Activated T-helper 1 cell treated with anti-CD3 and anti-CD28 coated beads, Interleukin-12 subunit alpha, Interleukin-12 subunit beta, Interleukin-2, Interleukin-4 antibody, amounts not matched to agents 30 ng/mL and 10 ng/mL and 1 ng/mL, durations not matched to agents 14 hours and 24 hours and 36 hours (primary cell): Measurements from ENCODE around the gene CHURC1. TPM values are rescaled to one million over a fixed set of nuclear protein-coding genes. Genes with fewer than 3 reads are reported as not detected.

Experiments used
- DNase-seq: peaks from one replicate; pipeline ENCODE4 v3.0.0; 2021; ENCODE audit warnings: low spot score
- H3K27ac Mint-ChIP-seq: one replicate; pipeline ENCODE4 v1.8.0; 2021; ENCODE audit warnings: mild to moderate bottlenecking, mixed read lengths
- H3K27me3 Mint-ChIP-seq: one replicate; pipeline ENCODE4 v1.8.0; 2022; ENCODE audit warnings: mild to moderate bottlenecking, moderate library complexity, mixed read lengths; ENCODE audit not compliant: insufficient read depth
- H3K36me3 Mint-ChIP-seq: one replicate; pipeline ENCODE4 v1.8.0; 2021; ENCODE audit warnings: low read depth, mixed read lengths
- H3K4me1 Mint-ChIP-seq: one replicate; pipeline ENCODE4 v1.8.0; 2021; ENCODE audit warnings: low read depth, mixed read lengths
- H3K4me3 Mint-ChIP-seq: one replicate; pipeline ENCODE4 v1.8.0; 2021; ENCODE audit warnings: mild to moderate bottlenecking, moderate library complexity, mixed read lengths
- H3K9me3 Mint-ChIP-seq: one replicate; pipeline ENCODE4 v1.8.0; 2021; ENCODE audit warnings: mixed read lengths
- intact Hi-C: fragments of 100-400 bp; cut with micrococcal nuclease; formaldehyde crosslinking; loops from one replicate; pipeline ENCODE4 v1.15.1; 2024
- total RNA-seq: library from RNA; stranded (reverse); gene quantifications from 2 replicates; pipeline ENCODE4 v1.2.3, GENCODE V29; 2022

CHURC1 gene
- total RNA-seq, 1 donor from 2014 or later, result 50.7 TPM

- Mint-ChIP-seq H3K36me3 (no peaks in the 10 kb centered on the region), H3K27ac (no peak overlapping the region), H3K27me3 (no peaks in the 10 kb centered on the region)
Observed at GRCh38 chr14:64958201-64958600, 43.9 kb downstream of the CHURC1 start.

GRCh38 chr14:64958743-64959142 lies 44.5 kb downstream of the CHURC1 start:
- no peak overlapping the region for H3K4me3 Mint-ChIP-seq
- intact Hi-C loops, result no loop called here
- no peaks in the 10 kb centered on the region for H3K27me3 Mint-ChIP-seq
- H3K36me3 Mint-ChIP-seq, result no peaks in the 10 kb centered on the region
- H3K4me1 Mint-ChIP-seq, result no peaks in the 10 kb centered on the region
- no peaks in the 10 kb centered on the region for H3K9me3 Mint-ChIP-seq
- no peak for DNase-seq
- H3K27ac Mint-ChIP-seq, result no peak overlapping the region

More at GRCh38 chr14:64958201-64958600, 43.9 kb downstream of the CHURC1 start:
- DNase-seq, result no peak
- no peaks in the 10 kb centered on the region for H3K4me1 Mint-ChIP-seq
- intact Hi-C loops, result no loop called here
- no peak overlapping the region for H3K4me3 Mint-ChIP-seq
- H3K9me3 Mint-ChIP-seq, result no peaks in the 10 kb centered on the region

- intact Hi-C loops, result no loop called here
- H3K9me3 Mint-ChIP-seq, result no peaks in the 10 kb centered on the region
- no peak overlapping the region for H3K27ac Mint-ChIP-seq
- DNase-seq, result no peak
- no peaks in the 10 kb centered on the region for H3K4me1 Mint-ChIP-seq
- no peaks in the 10 kb centered on the region for H3K27me3 Mint-ChIP-seq
- H3K4me3 Mint-ChIP-seq, result no peak overlapping the region
- H3K36me3 Mint-ChIP-seq, result no peaks in the 10 kb centered on the region
Observed at GRCh38 chr14:64960762-64961276, 46.6 kb downstream of the CHURC1 start.

GRCh38 chr14:64963611-64964010 lies 49.4 kb downstream of the CHURC1 start:
- no peaks in the 10 kb centered on the region for H3K9me3 Mint-ChIP-seq
- H3K27me3 Mint-ChIP-seq, result no peaks in the 10 kb centered on the region

GRCh38 chr14:64965356-64966000 lies 51.2 kb downstream of the CHURC1 start:
- no peak for DNase-seq
- H3K4me1 Mint-ChIP-seq, result no peaks in the 10 kb centered on the region
- no peaks in the 10 kb centered on the region for H3K9me3 Mint-ChIP-seq
- intact Hi-C loops, result no loop called here
- H3K4me3 Mint-ChIP-seq, result no peak overlapping the region
- H3K27me3 Mint-ChIP-seq, result peaks cover 6% of the 10 kb centered on the region
- no peak overlapping the region for H3K27ac Mint-ChIP-seq
- H3K36me3 Mint-ChIP-seq, result no peaks in the 10 kb centered on the region

More at GRCh38 chr14:64963611-64964010, 49.4 kb downstream of the CHURC1 start:
- no peaks in the 10 kb centered on the region for H3K4me1 Mint-ChIP-seq
- H3K4me3 Mint-ChIP-seq, result no peak overlapping the region
- DNase-seq, result no peak
- H3K36me3 Mint-ChIP-seq, result no peaks in the 10 kb centered on the region
- H3K27ac Mint-ChIP-seq, result no peak overlapping the region
- intact Hi-C loops, result no loop called here

- Mint-ChIP-seq H3K27ac (no peak overlapping the region), H3K36me3 (no peaks in the 10 kb centered on the region), H3K4me1 (no peaks in the 10 kb centered on the region), H3K9me3 (no peaks in the 10 kb centered on the region), H3K27me3 (peaks cover 12% of the 10 kb centered on the region), H3K4me3 (no peak overlapping the region)
- intact Hi-C loops, result no loop called here
- no peak for DNase-seq
Observed at GRCh38 chr14:64966976-64967375, 52.7 kb downstream of the CHURC1 start.

GRCh38 chr14:64968167-64968566 lies 53.9 kb downstream of the CHURC1 start:
- Mint-ChIP-seq H3K36me3 (no peaks in the 10 kb centered on the region), H3K4me1 (no peaks in the 10 kb centered on the region), H3K9me3 (no peaks in the 10 kb centered on the region), H3K27me3 (peaks cover 19% of the 10 kb centered on the region), H3K27ac (no peak overlapping the region), H3K4me3 (no peak overlapping the region)
- intact Hi-C loops, result no loop called here
- no peak for DNase-seq

- H3K4me3 Mint-ChIP-seq, result no peak overlapping the region
- H3K4me1 Mint-ChIP-seq, result no peaks in the 10 kb centered on the region
- H3K9me3 Mint-ChIP-seq, result no peaks in the 10 kb centered on the region
- no peak for DNase-seq
- no peaks in the 10 kb centered on the region for H3K36me3 Mint-ChIP-seq
- intact Hi-C loops, result no loop called here
- H3K27ac Mint-ChIP-seq, result no peak overlapping the region
- peaks cover 24% of the 10 kb centered on the region for H3K27me3 Mint-ChIP-seq
Observed at GRCh38 chr14:64968651-64969050, 54.4 kb downstream of the CHURC1 start.

- peak overlapping the region; percentile 74 for H3K4me3 Mint-ChIP-seq
- intact Hi-C loops, result loop anchor here (5.0 kb wide), 1 partner anchor 43 kb away; no protein-coding TSS in a partner anchor
- no peak overlapping the region for H3K27ac Mint-ChIP-seq
- H3K4me1 Mint-ChIP-seq, result no peaks in the 10 kb centered on the region
- H3K36me3 Mint-ChIP-seq, result no peaks in the 10 kb centered on the region
- no peak for DNase-seq
- no peaks in the 10 kb centered on the region for H3K9me3 Mint-ChIP-seq
- peaks cover 26% of the 10 kb centered on the region for H3K27me3 Mint-ChIP-seq
Observed at GRCh38 chr14:64970041-64970440, 55.8 kb downstream of the CHURC1 start.

GRCh38 chr14:64970776-64971477 lies 56.7 kb downstream of the CHURC1 start:
- H3K27ac Mint-ChIP-seq, result no peak overlapping the region
- intact Hi-C loops, result loop anchor here (5.0 kb wide), 1 partner anchor 44 kb away; no protein-coding TSS in a partner anchor
- H3K9me3 Mint-ChIP-seq, result no peaks in the 10 kb centered on the region
- peak overlapping the region; percentile 74 for H3K4me3 Mint-ChIP-seq
- DNase-seq, result no peak
- no peaks in the 10 kb centered on the region for H3K4me1 Mint-ChIP-seq
- peaks cover 26% of the 10 kb centered on the region for H3K27me3 Mint-ChIP-seq
- H3K36me3 Mint-ChIP-seq, result no peaks in the 10 kb centered on the region

GRCh38 chr14:64971491-64971942 lies 57.3 kb downstream of the CHURC1 start:
- peaks cover 31% of the 10 kb centered on the region for H3K27me3 Mint-ChIP-seq
- DNase-seq, result no peak
- no peaks in the 10 kb centered on the region for H3K4me1 Mint-ChIP-seq
- peak overlapping the region; percentile 74 for H3K4me3 Mint-ChIP-seq
- intact Hi-C loops, result loop anchor here (5.0 kb wide), 1 partner anchor 44 kb away; no protein-coding TSS in a partner anchor
- no peaks in the 10 kb centered on the region for H3K9me3 Mint-ChIP-seq
- H3K36me3 Mint-ChIP-seq, result no peaks in the 10 kb centered on the region
- no peak overlapping the region for H3K27ac Mint-ChIP-seq

GRCh38 chr14:64971943-64972791 lies 57.9 kb downstream of the CHURC1 start, which contains the start of gene RAB15:
RAB15 (minus strand) TSS chr14:64972336; CDS start chr14:64972076, 260 bp downstream.
- Mint-ChIP-seq H3K9me3 (no peaks in the 10 kb centered on the region), H3K4me3 (peak within 1 kb of the TSS; percentile 84), H3K27me3 (peaks cover 31% of the 10 kb centered on the region), H3K27ac (peak within 1 kb of the TSS; percentile 71), H3K4me1 (no peaks in the 10 kb centered on the region), H3K36me3 (no peaks in the 10 kb centered on the region)
- intact Hi-C loops, result loop anchor here (1.0 to 5.0 kb wide), 2 partner anchors 14 to 45 kb away; partner anchors contain the start of gene FNTB
- peak; percentile 29 for DNase-seq
